IPS-11a (cell line): Measurements from ENCODE around the gene TAF10.

Experiments
- H3K4me3 ChIP-seq: one replicate; pipeline ENCODE4 v1.5.1; 2013; ENCODE audit warnings: low read depth, low read length, control low read depth

Gene TAF10

DNA sequence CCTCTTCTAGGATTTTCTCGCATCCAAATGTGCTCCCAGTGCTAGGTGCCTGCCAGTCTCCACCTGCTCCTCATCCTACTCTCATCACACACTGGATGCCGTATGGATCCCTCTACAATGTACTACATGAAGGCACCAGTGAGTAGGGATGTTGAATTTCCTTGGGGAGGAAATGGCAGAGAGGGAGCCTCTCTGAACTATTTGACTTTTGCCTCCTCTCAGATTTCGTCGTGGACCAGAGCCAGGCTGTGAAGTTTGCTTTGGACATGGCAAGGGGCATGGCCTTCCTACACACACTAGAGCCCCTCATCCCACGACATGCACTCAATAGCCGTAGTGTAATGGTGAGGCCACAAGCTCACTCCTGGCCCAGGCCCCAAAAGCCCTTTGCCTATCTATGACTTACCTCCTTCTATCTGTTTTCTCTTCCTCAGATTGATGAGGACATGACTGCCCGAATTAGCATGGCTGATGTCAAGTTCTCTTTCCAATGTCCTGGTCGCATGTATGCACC is 2.5 kb downstream of the TAF10 start:
- H3K4me3 ChIP-seq: no peak overlapping the region

- H3K4me3 ChIP-seq: no peak overlapping the region
Measured at GRCh38 chr11:6608726-6609501, 3.1 kb downstream of the TAF10 start.

DNA sequence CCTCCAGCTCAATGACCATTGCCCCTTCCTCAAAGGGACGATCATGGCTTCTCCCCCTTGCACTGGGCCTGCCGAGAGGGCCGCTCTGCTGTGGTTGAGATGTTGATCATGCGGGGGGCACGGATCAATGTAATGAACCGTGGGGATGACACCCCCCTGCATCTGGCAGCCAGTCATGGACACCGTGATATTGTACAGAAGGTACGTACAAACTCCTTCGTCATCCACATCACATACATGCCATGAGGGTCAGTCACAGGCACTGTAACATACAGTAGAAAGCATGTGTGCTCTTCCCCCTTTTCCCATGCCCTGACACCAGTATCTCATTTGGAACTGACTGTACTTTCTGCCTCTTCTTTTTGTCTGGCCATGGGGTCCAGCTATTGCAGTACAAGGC is 4.0 kb downstream of the TAF10 start:
- no peak overlapping the region for H3K4me3 ChIP-seq

DNA sequence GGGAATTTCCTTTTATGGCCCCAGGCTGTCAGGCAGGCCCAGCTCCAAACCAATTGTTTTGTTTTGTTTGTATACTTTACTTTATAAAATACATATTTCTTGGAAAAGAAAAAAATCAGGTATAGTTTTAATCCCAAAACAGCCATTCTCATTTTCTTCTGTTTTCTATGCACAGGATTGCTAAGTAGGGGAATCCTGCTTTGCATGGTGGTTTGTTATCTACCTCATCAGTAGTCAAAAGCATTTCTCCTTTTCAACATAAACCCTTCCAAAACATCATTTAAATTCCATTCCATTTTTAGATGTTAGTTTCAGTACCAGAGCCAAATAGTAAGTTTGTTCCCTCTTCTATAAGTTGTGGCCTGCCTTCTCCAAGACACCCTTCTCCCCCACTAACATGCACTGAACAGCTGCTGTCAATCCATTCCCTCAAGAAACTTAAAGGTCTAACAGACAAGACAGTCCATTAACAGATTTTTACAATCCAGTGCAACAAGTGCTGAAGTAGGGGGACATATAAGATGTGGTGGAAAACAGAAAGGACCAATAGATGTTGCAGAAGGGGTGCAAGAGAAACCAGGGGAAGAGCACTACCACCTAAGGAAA is 4.7 kb downstream of the TAF10 start:
- H3K4me3 ChIP-seq: no peak overlapping the region

DNA sequence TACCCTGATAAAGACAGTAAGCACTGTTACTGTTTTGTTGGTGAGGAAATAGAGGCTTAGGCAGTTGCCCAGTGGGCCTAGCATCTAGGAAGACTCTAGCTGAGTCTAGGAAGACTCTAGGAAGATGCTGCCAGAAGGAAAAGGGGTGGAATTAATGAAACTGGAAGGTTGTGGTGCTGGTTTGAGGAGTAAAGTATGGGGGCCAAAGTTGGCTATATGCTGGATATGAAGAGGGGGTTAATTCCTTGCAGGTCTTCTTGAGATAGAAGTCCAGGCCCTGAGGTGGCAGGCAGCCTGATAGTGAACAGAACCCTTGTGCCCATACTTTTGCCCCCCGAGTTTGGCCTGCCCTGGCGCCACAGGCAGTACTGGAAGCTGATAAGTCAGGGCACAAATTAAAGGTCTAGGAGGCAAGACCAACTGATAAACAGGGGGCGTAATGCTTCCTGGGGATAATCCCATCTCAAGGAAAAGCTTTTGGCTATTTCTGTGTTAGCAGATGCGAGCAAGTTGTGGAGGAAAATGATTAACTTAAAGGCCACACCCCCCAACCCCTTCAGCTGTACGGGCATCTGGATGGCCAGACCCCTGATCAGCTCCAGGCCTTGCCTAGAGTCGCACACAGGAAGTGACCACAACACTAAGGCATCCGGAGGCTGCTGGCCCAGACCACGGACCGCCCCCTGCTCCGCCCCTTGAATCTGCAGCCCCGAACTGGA is 5.4 kb downstream of the TAF10 start:
- H3K4me3 ChIP-seq: no peak overlapping the region

GRCh38 chr11:6604790-6605189 is 7.2 kb downstream of the TAF10 start:
- H3K4me3 ChIP-seq: peak overlapping the region; percentile 78

DNA sequence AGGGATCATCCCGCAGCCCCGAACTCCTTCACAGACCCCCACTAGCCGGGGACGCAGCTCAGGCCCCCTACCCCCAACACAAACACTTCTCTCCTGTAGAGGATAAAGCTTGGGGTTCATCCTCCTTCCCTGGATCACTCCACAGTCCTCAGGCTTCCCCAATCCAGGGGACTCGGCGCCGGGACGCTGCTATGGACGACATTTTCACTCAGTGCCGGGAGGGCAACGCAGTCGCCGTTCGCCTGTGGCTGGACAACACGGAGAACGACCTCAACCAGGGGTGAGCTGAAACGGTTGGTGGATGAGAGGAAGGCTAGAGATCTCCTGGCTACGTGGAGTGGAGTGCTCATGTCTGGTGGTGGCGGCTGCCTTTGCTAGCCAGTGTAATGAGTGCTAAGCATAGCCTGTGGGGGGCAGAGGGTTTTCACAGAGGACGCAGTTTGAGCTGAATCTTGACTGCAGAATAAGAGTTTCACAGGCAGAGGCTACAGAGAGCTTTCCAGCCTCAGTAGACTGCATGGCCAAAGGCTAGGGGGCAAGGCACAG is 7.9 kb downstream of the TAF10 start:
- H3K4me3 ChIP-seq: peak overlapping the region; percentile 78

DNA sequence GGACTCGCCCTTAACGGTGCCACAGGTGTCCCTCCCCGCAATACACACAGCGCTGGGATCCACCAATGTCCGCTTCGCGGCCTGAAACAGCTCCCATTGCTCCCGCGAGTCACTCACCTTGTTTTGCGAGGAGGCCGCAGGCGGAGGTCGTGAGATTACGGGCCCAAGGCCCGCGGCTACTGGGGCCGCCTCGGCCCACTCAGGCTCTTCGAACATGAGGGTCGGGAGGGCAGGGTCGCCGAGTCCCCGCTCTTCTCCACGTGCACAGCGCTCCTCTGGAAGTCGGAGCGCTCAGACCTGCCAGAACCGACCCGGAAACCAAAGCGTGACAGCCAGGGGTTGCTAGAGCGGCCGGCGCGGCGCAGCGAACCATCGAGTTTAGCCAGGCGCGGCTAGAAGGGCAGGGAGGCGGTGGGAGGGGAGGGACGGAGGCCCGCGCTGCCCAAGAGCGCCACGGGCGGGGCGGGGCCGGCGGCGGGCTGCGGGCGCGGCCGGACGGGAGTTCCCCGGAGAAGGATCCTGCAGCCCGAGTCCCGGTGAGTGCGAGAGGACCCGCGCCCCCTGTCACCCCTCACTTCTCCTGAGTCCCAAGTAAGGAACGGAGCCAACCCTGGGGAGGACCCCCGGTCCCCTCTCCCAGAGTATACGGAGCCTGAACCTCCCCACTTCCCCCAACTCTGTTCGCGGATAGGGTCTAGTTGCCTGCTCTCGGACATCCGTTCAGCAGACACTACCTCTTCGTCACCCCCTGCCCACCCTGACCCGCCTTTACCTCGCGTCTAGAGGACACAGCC is 8.5 kb downstream of the TAF10 start, which contains the start of the genes ILK and RRP8:
Gene ILK, plus strand, starts transcription at position 488 of the 794 bp plus-strand sequence. CDS start 498 bp downstream, outside the sequence.
Gene RRP8, minus strand, starts transcription at position 330 of the 794 bp plus-strand sequence. Its CDS starts 114 bp downstream, at position 216.
- H3K4me3 ChIP-seq: peak within 1 kb of the TSS; percentile 78

DNA sequence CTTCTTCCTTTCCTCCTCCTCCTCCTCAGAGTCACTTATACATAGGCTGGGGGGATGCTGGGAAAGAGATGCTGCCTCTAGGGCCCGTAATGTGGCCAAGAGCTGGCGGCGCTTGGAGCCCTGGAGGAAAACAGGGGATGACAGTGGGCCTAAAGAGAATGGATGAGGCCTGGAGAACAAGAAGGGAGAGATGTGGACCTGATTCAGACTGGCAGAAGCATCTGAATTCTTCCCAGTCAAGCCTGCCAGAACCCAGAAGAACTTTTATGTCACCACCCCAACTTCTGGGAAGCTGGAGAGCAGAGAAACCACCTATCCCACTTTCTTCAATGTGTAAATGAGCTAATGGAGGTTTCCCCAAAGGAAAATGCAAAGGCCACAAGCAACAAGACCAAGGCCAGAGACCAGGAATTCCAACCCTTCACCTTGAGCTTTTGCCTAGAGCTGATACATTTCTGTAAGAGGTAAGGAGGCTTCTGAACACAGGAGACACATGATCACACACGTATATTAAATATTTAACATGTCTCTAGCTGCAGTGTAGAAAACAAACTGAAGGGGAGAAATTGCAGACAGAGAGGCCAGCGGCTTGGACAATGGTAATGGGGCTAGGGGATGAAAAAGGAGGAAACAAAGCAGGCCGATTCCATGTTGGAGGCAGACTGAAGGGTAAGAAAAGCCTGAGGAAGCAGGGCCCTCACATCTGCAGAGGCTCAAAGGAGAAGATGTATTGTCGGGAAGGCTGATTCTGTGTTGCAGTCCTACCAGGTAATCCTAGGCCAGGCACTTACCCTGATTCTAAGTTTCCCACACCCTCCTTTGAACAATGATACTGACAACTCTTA is 9.7 kb downstream of the TAF10 start:
- peak overlapping the region; percentile 78 for H3K4me3 ChIP-seq

- H3K4me3 ChIP-seq: no peak overlapping the region
Measured at GRCh38 chr11:6601041-6601461, 11.0 kb downstream of the TAF10 start.

DNA sequence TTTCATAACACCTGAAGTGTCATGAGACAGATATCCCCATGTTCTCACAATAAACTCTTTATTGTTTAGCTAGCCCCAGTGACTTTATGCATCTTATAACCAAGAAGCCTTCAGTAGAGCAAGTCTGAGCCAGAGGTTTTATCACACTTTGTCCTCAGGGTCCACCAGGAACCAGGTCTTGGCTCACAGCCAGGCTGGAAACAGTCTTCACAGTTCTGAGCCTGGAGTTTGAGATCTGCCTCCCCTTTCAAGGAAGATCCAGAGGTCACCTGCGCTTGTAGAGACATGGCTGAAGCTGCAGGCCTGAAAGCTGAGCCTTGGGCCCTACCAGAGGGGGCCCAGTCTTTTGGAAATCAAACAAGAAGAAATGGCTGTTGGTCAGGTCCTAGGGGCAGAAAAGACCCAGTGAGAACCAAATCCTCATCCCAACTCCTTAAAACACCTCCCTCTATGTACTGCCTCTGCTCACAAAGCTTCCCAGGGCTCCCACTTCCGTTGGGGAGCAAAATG is 12.1 kb downstream of the TAF10 start:
- no peak overlapping the region for H3K4me3 ChIP-seq

DNA sequence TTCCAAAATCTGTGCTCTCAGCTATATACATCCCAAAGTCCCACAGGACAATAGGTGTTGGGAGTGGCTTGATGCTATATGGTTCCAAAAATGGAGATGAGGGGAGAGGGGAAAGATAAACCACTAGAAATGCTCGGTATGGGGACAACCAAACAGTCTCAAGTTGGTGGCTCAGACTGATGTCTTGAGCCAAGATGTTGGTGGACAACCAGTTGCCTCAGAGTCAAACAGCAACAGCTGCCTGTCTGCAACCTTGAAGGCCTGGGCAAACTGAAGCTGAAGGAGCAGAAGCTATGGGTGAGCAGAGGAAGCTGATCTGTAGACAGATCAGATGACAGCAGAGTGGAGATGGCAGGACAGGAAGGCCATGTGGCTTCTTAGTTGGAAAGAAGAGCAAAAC is 12.6 kb downstream of the TAF10 start:
- H3K4me3 ChIP-seq: no peak overlapping the region

GRCh38 chr11:6598555-6598954 is 13.5 kb downstream of the TAF10 start:
- no peak overlapping the region for H3K4me3 ChIP-seq

- H3K4me3 ChIP-seq: no peak overlapping the region
Measured at GRCh38 chr11:6596239-6596877, 15.7 kb downstream of the TAF10 start.

- H3K4me3 ChIP-seq: no peak overlapping the region
Measured at GRCh38 chr11:6594142-6594768, 17.8 kb downstream of the TAF10 start.

- no peak overlapping the region for H3K4me3 ChIP-seq
Measured at GRCh38 chr11:6588018-6588417, 24.0 kb downstream of the TAF10 start.

- H3K4me3 ChIP-seq: no peak overlapping the region
Measured at GRCh38 chr11:6587360-6587953, 24.6 kb downstream of the TAF10 start.
